ENCODE data around the gene RARS2. TPM values are rescaled to one million over a fixed set of nuclear protein-coding genes. Genes with fewer than 3 reads are reported as not detected.

The RARS2 gene
- total RNA-seq, 4 donors from 2014 or later = 32.1 to 49.2 (median 34.4) TPM

GRCh38 chr6:87590990-87591389 lies 1.2 kb upstream of the RARS2 start:
- TF ChIP-seq CTCF (IDR thresholded peaks at IDR 0.05; ENCODE audit: low read depth) = no peak

GRCh38 chr6:87590417-87590880 lies 662 bp upstream of the RARS2 start:
- no peak for TF ChIP-seq CTCF (IDR thresholded peaks at IDR 0.05; ENCODE audit: low read depth)

- no peak for TF ChIP-seq CTCF (IDR thresholded peaks at IDR 0.05; ENCODE audit: low read depth)
Observed at GRCh38 chr6:87588756-87589407, 905 bp downstream of the RARS2 start.

- no peak for TF ChIP-seq CTCF (IDR thresholded peaks at IDR 0.05; ENCODE audit: low read depth)
Observed at GRCh38 chr6:87586371-87587077, 3.3 kb downstream of the RARS2 start.

- TF ChIP-seq CTCF (IDR thresholded peaks at IDR 0.05; ENCODE audit: low read depth) = no peak
Observed at GRCh38 chr6:87583822-87584221, 6.0 kb downstream of the RARS2 start.

- TF ChIP-seq CTCF (IDR thresholded peaks at IDR 0.05; ENCODE audit: low read depth) = no peak
Observed at GRCh38 chr6:87575423-87575822, 14.4 kb downstream of the RARS2 start.

- TF ChIP-seq CTCF (IDR thresholded peaks at IDR 0.05; ENCODE audit: low read depth) = no peak
Observed at GRCh38 chr6:87574237-87574804, 15.5 kb downstream of the RARS2 start.

Data from subcutaneous adipose tissue (tissue), 4 donors.